Lung (tissue), 12 donors: ENCODE results near the gene CASP3. TPM values are rescaled to one million over a fixed set of nuclear protein-coding genes. Genes with fewer than 3 reads are reported as not detected.

Experiments used
- ATAC-seq: fragments of 200-7000 bp; cut with Tn5 transposase; one replicate; pipeline ENCODE4 v1.9.1; 2020; ENCODE audit warnings: moderate number of reproducible peaks; ENCODE audit not compliant: insufficient read depth, low FRiP score
- DNase-seq, 3 donors: peaks; one replicate each; pipeline ENCODE4 v3.0.0-alpha.2; 2013 to 2017
- H3K27ac ChIP-seq, 2 donors: one replicate each; pipeline ENCODE4 v1.5.1; 2013; ENCODE audit warnings: mild to moderate bottlenecking in 2 of 2, moderate library complexity in 2 of 2, control low read depth in 1 of 2, inconsistent platforms in 1 of 2, low read depth in 1 of 2, low read length in 1 of 2
- H3K27me3 ChIP-seq, 3 donors: one replicate each; pipeline ENCODE4 v1.5.1; 2013; ENCODE audit warnings: low read length in 2 of 3; ENCODE audit not compliant: control insufficient read depth in 3 of 3, insufficient read depth in 3 of 3
- H3K36me3 ChIP-seq, 4 donors: one replicate each; pipeline ENCODE4 v1.5.1; 2013; ENCODE audit warnings: low read length in 4 of 4, mild to moderate bottlenecking in 1 of 4, moderate library complexity in 1 of 4; ENCODE audit not compliant: control insufficient read depth in 4 of 4, insufficient read depth in 4 of 4
- H3K4me1 ChIP-seq, 5 donors: one replicate each; pipeline ENCODE4 v1.5.1; 2013; ENCODE audit warnings: low read length in 5 of 5, mild to moderate bottlenecking in 2 of 5, moderate library complexity in 1 of 5; ENCODE audit not compliant: control insufficient read depth in 5 of 5, insufficient read depth in 5 of 5
- H3K4me3 ChIP-seq: one replicate; pipeline ENCODE4 v1.5.1; 2013; ENCODE audit warnings: mild to moderate bottlenecking, control low read depth, moderate library complexity
- H3K9ac ChIP-seq, 2 donors: one replicate each; pipeline ENCODE4 v1.5.1; 2013; ENCODE audit warnings: low read length in 2 of 2, control low read depth in 1 of 2; ENCODE audit not compliant: insufficient read depth in 1 of 2
- H3K9me3 ChIP-seq, 4 donors: one replicate each; pipeline ENCODE4 v1.5.1; 2013; ENCODE audit warnings: low read length in 3 of 4, mild to moderate bottlenecking in 1 of 4, moderate library complexity in 1 of 4; ENCODE audit not compliant: control insufficient read depth in 4 of 4, insufficient read depth in 3 of 4
- WGBS, 2 donors: extraction: QIAGEN DNeasy Blood & Tissue Kit; methylation state at CpG; one replicate each; pipeline ENCODE4 v1.1.7; 2013; 5-methylcytosine and 5-hydroxymethylcytosine counted together
- polyA plus RNA-seq, 2 donors: library from polyadenylated mRNA; stranded (reverse); fragments of 200-250 nt; gene quantifications; one replicate each; pipeline ENCODE4 v1.2.1, GENCODE V29; 2013
- total RNA-seq, 2 donors: library from RNA; depleted of rRNA in 1 of 2; stranded (reverse); fragments of >200 nt in 1 of 2; gene quantifications; one replicate each; pipeline ENCODE4 v1.2.1, GENCODE V29; 2014 to 2021
- TF ChIP-seq, protein P1 (sequence below): IDR thresholded peaks from 2 replicates; pipeline ENCODE4 v1.5.1; 2012; ENCODE audit warnings: mild to moderate bottlenecking; ENCODE audit errors: control extremely low read depth, extremely low read depth
- donor health status: control.
- donor health status: control.
- donor health status: Bipolar disorder and iron deficiency.
- donor health status: healthy.
- donor health status: DM: yes; HTN: yes; CAD: no.

CASP3 gene
- total and polyA plus RNA-seq, 4 donors = 9.3 to 30.4 (median 16.7) TPM

- Histone ChIP-seq H3K27ac (no peak overlapping the region), H3K9me3 (no peaks in the 10 kb centered on the region), H3K4me1 (peaks cover 0 to 34% (median under 1%) of the 10 kb centered on the region in 5 donors), H3K36me3 (peaks cover 4 to 22% (median 10%) of the 10 kb centered on the region in 4 donors), H3K9ac (no peak overlapping the region), H3K4me3 (no peak overlapping the region), H3K27me3 (no peaks in the 10 kb centered on the region)
- ATAC-seq (no peak), DNase-seq (no peak)
- TF ChIP-seq, protein P1, sequence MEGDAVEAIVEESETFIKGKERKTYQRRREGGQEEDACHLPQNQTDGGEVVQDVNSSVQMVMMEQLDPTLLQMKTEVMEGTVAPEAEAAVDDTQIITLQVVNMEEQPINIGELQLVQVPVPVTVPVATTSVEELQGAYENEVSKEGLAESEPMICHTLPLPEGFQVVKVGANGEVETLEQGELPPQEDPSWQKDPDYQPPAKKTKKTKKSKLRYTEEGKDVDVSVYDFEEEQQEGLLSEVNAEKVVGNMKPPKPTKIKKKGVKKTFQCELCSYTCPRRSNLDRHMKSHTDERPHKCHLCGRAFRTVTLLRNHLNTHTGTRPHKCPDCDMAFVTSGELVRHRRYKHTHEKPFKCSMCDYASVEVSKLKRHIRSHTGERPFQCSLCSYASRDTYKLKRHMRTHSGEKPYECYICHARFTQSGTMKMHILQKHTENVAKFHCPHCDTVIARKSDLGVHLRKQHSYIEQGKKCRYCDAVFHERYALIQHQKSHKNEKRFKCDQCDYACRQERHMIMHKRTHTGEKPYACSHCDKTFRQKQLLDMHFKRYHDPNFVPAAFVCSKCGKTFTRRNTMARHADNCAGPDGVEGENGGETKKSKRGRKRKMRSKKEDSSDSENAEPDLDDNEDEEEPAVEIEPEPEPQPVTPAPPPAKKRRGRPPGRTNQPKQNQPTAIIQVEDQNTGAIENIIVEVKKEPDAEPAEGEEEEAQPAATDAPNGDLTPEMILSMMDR = no peak
- WGBS, 2 donors = 69 to 83% methylated on average over 3 of the region's 3 CpGs
These were observed 8.2 kb downstream of the CASP3 start for GRCh38 chr4:184641022-184641421.

GRCh38 chr4:184636897-184637296 is 12.3 kb downstream of the CASP3 start:
- Histone ChIP-seq H3K4me1 (peaks cover 0 to 15% (median 0%) of the 10 kb centered on the region in 5 donors), H3K4me3 (no peak overlapping the region), H3K9ac (no peak overlapping the region), H3K27ac (no peak overlapping the region), H3K36me3 (peaks cover 11 to 25% (median 17%) of the 10 kb centered on the region in 4 donors), H3K27me3 (no peaks in the 10 kb centered on the region), H3K9me3 (no peaks in the 10 kb centered on the region)
- DNase-seq = no peak
- WGBS, 2 donors = 72 to 87% methylated on average over 4 of the region's 4 CpGs
- no peak for ATAC-seq
- TF ChIP-seq, protein P1 = no peak

DNA sequence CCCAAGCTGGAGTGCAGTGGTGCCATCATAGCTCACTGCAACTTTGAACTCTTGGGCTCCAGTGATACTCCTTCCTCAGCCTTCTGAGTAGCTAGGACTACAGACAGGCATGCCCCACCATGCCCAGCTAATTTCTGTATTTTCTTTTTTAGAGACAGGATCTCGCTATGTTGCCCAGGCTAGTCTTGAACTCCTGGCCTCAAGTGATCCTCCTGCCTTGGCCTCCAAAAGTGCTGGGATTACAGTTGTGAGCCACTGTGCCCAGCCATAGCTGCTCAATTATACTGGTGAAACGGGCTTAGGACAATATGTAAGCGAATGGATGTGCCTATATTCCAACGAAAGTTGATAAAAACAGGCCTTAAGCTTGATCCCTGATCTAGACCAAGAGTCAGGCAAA is 13.1 kb downstream of the CASP3 start:
- Histone ChIP-seq H3K9ac (no peak overlapping the region), H3K36me3 (peaks cover 11 to 22% (median 18%) of the 10 kb centered on the region in 4 donors), H3K9me3 (no peaks in the 10 kb centered on the region), H3K27me3 (no peaks in the 10 kb centered on the region), H3K4me1 (peaks cover 0 to 15% (median 0%) of the 10 kb centered on the region in 5 donors), H3K27ac (no peak overlapping the region), H3K4me3 (no peak overlapping the region)
- 97% methylated on average over 4 of the region's 4 CpGs for WGBS, 2 donors
- no peak for DNase-seq
- TF ChIP-seq, protein P1 = no peak
- ATAC-seq = no peak

GRCh38 chr4:184635381-184635780 is 13.9 kb downstream of the CASP3 start:
- 53 to 73% methylated on average over 3 of the region's 3 CpGs for WGBS, 2 donors
- no peaks in the 10 kb centered on the region for H3K9me3 ChIP-seq
- peaks cover 11 to 26% (median 23%) of the 10 kb centered on the region in 4 donors for H3K36me3 ChIP-seq
- H3K4me3 ChIP-seq = no peak overlapping the region
- no peak overlapping the region for H3K9ac ChIP-seq
- TF ChIP-seq, protein P1 = no peak
- no peaks in the 10 kb centered on the region for H3K27me3 ChIP-seq
- no peak overlapping the region for H3K27ac ChIP-seq
- ATAC-seq (no peak), DNase-seq (peak in 2 of 3 donors; percentile 32 to 47)
- peaks cover 0 to 9% (median 0%) of the 10 kb centered on the region in 5 donors for H3K4me1 ChIP-seq
